Measurements from ENCODE around the gene PDCD7. TPM values are rescaled to one million over a fixed set of nuclear protein-coding genes. Genes with fewer than 3 reads are reported as not detected.

Gene PDCD7
- total RNA-seq, 1 donor from 2014 or later, result 43.2 TPM

DNA sequence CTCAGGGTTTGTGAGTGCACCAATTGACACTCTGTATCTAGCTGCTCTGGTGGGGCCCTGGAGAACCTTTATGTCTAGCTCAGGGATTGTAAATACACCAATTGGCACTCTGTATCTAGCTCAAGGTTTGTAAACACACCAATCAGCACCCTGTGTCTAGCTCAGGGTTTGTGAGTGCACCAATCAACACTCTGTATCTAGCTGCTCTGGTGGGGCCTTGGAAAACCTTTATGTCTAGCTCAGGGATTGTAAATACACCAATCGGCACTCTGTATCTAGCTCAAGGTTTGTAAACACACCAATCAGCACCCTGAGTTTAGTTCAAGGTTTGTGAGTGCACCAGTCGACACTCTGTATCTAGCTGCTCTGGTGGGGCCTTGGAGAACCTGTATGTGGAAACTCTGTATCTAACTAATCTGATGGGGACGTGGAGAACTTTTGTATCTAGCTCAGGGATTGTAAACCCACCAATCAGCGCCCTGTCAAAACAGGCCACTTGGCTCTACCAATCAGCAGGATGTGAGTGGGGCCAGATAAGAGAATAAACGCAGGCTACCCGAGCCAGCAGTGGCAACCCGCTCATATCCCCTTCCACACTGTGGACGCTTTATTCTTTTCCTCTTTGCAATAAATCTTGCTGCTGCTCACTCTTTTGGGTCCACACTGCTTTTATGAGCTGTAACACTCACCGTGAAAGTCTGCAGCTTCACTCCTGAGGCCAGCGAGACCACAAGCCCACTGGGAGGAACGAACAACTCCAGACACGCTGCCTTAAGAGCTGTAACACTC lies 57.8 kb downstream of the PDCD7 start:
- intact Hi-C loops (cut with micrococcal nuclease), result loop anchor here (5.0 kb wide), 1 partner anchor 344 kb away; no protein-coding TSS in a partner anchor

- intact Hi-C loops (cut with micrococcal nuclease), result loop anchor here (5.0 kb wide), 1 partner anchor 343 kb away; no protein-coding TSS in a partner anchor
Measured at GRCh38 chr15:65074946-65075345, 58.7 kb downstream of the PDCD7 start.

DNA sequence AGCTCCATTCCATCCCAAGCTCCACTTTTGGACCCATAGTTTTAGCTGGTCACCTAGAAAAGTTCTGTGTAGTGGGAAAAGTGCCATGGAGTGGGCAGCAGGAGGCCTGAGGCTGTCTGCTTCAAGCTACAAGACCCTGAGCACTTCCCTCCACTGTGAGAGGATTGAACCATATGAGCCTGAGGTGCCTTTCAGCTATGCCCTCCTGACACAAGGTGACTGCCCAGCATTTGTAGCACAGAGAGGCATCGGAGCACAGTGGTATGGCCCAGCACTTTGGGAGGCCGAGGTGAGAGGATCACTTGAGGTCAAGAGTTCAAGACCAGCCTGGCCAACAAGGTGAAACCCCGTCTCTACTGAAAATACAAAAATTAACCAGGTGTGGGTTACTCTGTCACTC lies 61.0 kb downstream of the PDCD7 start:
- intact Hi-C loops (cut with micrococcal nuclease), result no loop called here

GRCh38 chr15:65072027-65072426 lies 61.6 kb downstream of the PDCD7 start:
- intact Hi-C loops (cut with micrococcal nuclease), result no loop called here

DNA sequence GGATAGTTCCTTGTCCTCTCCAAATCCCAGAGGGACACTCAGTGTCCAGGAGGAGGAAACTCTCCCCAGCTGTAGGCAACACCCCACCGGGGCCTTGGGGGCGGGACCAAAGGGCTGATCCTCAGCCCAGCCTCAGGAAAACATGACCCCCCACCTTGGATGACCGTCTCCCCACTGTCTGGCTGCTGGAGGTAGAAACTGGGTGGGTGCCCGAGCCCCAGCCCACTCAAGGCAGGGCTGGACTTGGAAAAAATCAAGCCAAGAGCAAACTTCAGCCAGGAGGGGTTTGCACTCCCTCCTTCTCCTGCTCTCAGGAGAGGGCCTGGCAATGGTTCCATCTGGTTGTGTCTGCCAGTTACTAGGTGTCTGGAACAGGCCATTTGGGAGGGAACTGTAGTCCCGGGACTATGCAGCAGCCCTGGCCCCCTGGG lies 62.2 kb downstream of the PDCD7 start:
- intact Hi-C loops (cut with micrococcal nuclease), result no loop called here

GRCh38 chr15:65069779-65070546 lies 63.6 kb downstream of the PDCD7 start:
- intact Hi-C loops (cut with micrococcal nuclease), result no loop called here

GRCh38 chr15:65069179-65069578 lies 64.4 kb downstream of the PDCD7 start:
- intact Hi-C loops (cut with micrococcal nuclease), result no loop called here

DNA sequence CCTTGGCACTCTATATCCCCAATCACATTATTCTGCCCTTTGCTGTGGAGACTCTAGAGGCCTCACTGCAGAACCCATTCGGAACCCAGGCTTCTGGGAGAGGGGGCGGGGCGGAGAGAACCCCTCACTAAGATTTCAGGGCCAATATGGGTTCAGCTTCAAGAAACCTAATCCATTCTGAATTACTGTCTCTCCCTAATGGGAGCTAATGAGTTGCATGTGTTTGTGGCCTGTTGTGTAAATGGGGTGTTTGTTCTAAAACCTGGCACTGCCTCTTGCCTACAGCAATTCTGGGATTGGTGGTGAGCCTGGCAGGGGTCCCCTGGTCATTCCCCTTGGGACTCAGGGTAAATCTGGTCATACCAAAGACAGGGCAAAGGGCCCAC lies 65.2 kb downstream of the PDCD7 start:
- intact Hi-C loops (cut with micrococcal nuclease), result no loop called here

- intact Hi-C loops (cut with micrococcal nuclease), result no loop called here
Measured at GRCh38 chr15:65067645-65068402, 65.8 kb downstream of the PDCD7 start, which contains the start of gene RASL12. Gene RASL12 (minus strand): TSS chr15:65067991. CDS start chr15:65067835, 156 bp downstream.

Other genes with a start within 250 kb of the PDCD7 start
- 1.7 and 3.0 TPM in 2 replicates for gene ANKDD1A, start 221.9 kb downstream of the PDCD7 start, total RNA-seq
- gene SPG21, start 143.9 kb downstream of the PDCD7 start, total RNA-seq, result 58.5 and 58.7 TPM in 2 replicates
- 13.3 and 15.6 TPM in 2 replicates for gene MTFMT, start 104.2 kb downstream of the PDCD7 start, total RNA-seq
- not detected in 2 replicates for gene SLC51B, start 88.4 kb downstream of the PDCD7 start, total RNA-seq
- not detected in 2 replicates for gene RASL12, start 65.8 kb downstream of the PDCD7 start, total RNA-seq
- gene KBTBD13, start 57.1 kb downstream of the PDCD7 start, total RNA-seq, result not detected in 2 replicates
- 5.9 and 6.5 TPM in 2 replicates for gene UBAP1L, start 18.6 kb downstream of the PDCD7 start, total RNA-seq
- 42.0 and 44.3 TPM in 2 replicates for gene CLPX, start 51.5 kb upstream of the PDCD7 start, total RNA-seq
- gene CILP, start 77.7 kb upstream of the PDCD7 start, total RNA-seq, result 0.07 TPM in 2 replicates
- 14.7 and 15.2 TPM in 2 replicates for gene PARP16, start 153.1 kb upstream of the PDCD7 start, total RNA-seq
- not detected in 2 replicates for gene RNU5A-1, start 162.2 kb upstream of the PDCD7 start, total RNA-seq
- not detected in 2 replicates for gene RNU5B-1, start 170.9 kb upstream of the PDCD7 start, total RNA-seq
- not detected in 2 replicates for gene IGDCC3, start 244.2 kb upstream of the PDCD7 start, total RNA-seq

All from T-helper 2 cell treated with Interferon-gamma antibody and Interleukin-4, amounts not matched to agents 100 ng/mL and 5 ng/mL, for 36 hours (primary cell).